ENCODE results near the gene FBXO44. TPM values are rescaled to one million over a fixed set of nuclear protein-coding genes. Genes with fewer than 3 reads are reported as not detected.

FBXO44 gene
- total and polyA plus RNA-seq, 2 experiments from 2014 or later, result 22.0 to 30.8 TPM

DNA sequence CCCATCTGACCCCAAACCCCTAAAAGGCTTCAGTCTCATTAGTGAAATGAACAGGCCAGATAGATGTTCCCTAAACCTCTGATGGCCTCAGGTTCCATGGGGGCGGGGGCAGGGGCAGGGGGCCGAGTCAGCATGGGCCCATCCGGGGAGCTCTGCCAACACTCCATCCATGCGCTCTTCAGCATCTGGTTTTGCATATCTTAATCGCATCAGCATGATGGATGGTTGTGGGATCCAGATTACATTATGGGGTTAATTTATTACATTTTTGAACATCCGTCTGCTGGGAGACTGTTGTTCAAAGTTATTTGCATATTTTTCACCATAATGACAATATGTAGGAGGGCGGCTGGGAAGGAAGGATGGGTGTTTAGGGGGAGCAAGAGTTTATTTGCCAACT, 29.4 kb downstream of the FBXO44 start (continued):
- TF ChIP-seq ZNF462 (CRISPR knock-in tag; IDR thresholded peaks at IDR 0.05) (no peak), JUNB (IDR thresholded peaks at IDR 0.05; ENCODE audit: unreplicated experiment) (no peak), EZH2 (IDR thresholded peaks at IDR 0.05; ENCODE audit: low read depth, unreplicated experiment) (no peak), EZH2phosphoT487 (IDR thresholded peaks at IDR 0.05; ENCODE audit: unreplicated experiment) (no peak)

DNA sequence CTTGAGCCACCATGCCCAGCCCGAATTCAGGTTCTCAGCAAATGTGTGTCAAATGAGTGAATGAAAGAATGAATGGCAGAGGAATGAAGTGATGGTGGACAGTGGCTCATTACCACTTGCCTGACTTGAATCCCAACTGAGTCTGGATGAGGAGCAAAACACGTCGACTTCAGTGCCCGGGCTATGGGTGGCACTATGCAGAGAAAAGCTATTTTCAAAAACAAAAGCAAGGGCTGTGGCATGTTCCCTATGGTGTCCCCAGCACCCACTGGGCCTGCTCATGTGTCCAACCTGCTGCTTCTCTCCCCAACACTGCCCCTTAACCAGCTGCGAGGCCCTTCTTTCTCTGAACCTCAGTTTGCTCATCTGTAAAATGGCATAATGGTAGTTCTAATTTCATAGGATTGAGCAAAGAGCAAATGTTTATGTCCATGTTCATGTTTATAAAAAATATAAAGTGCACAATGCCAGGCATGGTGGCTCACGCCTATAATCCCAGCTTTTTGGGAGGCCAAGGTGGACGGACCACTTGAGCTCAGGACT, 30.6 kb downstream of the FBXO44 start:
- TF ChIP-seq ZNF114 (CRISPR knock-in tag; IDR thresholded peaks at IDR 0.05) (no peak), CTCF (conservative IDR thresholded peaks at IDR 0.05; ENCODE audit: low read depth in 2 of 2) (peak; percentile 50 to 53)
- no peaks in the 10 kb centered on the region for H3K27me3 ChIP-seq (ENCODE audit: insufficient read depth)
- DNase-seq (ENCODE audit: low spot score), result no peak
- peaks cover 62% of the 10 kb centered on the region for H3K4me1 Mint-ChIP-seq
- no peak overlapping the region; the same call in 2 of the 3 replicates for H3K4me3 Mint-ChIP-seq
- H3K9me3 Mint-ChIP-seq, result peaks cover 3% of the 10 kb centered on the region; the same call in 2 of the 3 replicates
- peak overlapping the region; percentile 59 for H3K4me2 ChIP-seq
- H4K20me1 ChIP-seq (replicated peaks; ENCODE audit: insufficient read depth), result peaks cover 7% of the 10 kb centered on the region
- peaks cover 13% of the 10 kb centered on the region for H3K27me3 Mint-ChIP-seq (ENCODE audit: insufficient read depth, low read depth, poor library complexity)
- peak overlapping the region; percentile 97 for H3K27ac ChIP-seq (ENCODE audit: low read depth)
- peaks cover 39% of the 10 kb centered on the region for H3K36me3 Mint-ChIP-seq (ENCODE audit: low read depth)
- no peaks in the 10 kb centered on the region for H3K36me3 ChIP-seq (ENCODE audit: insufficient read depth)
- H3F3A ChIP-seq (replicated peaks; ENCODE audit: low read depth), result peaks cover 53% of the 10 kb centered on the region
- no peak overlapping the region for H3K4me3 ChIP-seq
- peak overlapping the region; percentile 54 for H3K27ac Mint-ChIP-seq
- H2AFZ ChIP-seq, result no peak overlapping the region
- no peak for ATAC-seq
- peaks cover 61% of the 10 kb centered on the region for H3K4me1 ChIP-seq (ENCODE audit: insufficient read depth)
- no peaks in the 10 kb centered on the region for H3K9me2 ChIP-seq (ENCODE audit: insufficient read depth)
- peaks cover 77% of the 10 kb centered on the region for H3K79me2 ChIP-seq (replicated peaks; ENCODE audit: insufficient read depth)

Measured in GM23338 (cell line).